Adrenal gland (tissue), 12 donors: Measurements from ENCODE around the gene CXCR5. TPM values are rescaled to one million over a fixed set of nuclear protein-coding genes. Genes with fewer than 3 reads are reported as not detected.

ENCODE experiments used
- DNase-seq, 7 donors: peaks; one replicate each; pipeline ENCODE4 v3.0.0-alpha.2; 2019 to 2020
- H3K27ac ChIP-seq, 5 donors: fragments of 200-600 bp; sonication (generic) in 4 of 5; 1 replicate in 3 of 5; 2 replicates in 2 of 5; pipeline versions ENCODE4 v1.5.1 to v1.8.0; 2016 to 2020; ENCODE audit warnings: mild to moderate bottlenecking in 1 of 5
- H3K27me3 ChIP-seq: fragments of 200-600 bp; 2 replicates; pipeline ENCODE4 v1.8.0; 2021
- H3K36me3 ChIP-seq, 2 donors: fragments of 200-600 bp; replicated peaks in 1 of 2; 1 replicate in 1 of 2; 2 replicates in 1 of 2; pipeline versions ENCODE4 v1.5.1 to v1.8.0; 2018 to 2022
- H3K4me1 ChIP-seq, 2 donors: fragments of 200-600 bp; replicated peaks in 1 of 2; 1 replicate in 1 of 2; 2 replicates in 1 of 2; pipeline versions ENCODE4 v1.5.1 to v1.8.0; 2018 to 2021
- H3K4me3 ChIP-seq, 4 donors: fragments of 200-600 bp; sonication (generic) in 3 of 4; one replicate each; pipeline ENCODE4 v1.5.1; 2016 to 2018
- H3K9me3 ChIP-seq, 3 donors: fragments of 200-600 bp; sonication (generic) in 1 of 3; replicated peaks in 1 of 3; 1 replicate in 2 of 3; 2 replicates in 1 of 3; pipeline versions ENCODE4 v1.5.1 to v1.8.0; 2016 to 2021
- CTCF ChIP-seq, 6 experiments: fragments of 450-650 bp in 4 of 6; fragments of 200-600 bp in 2 of 6; sonication (generic) in 1 of 6; IDR thresholded peaks; 1 replicate in 5 of 6; 2 replicates in 1 of 6; pipeline versions ENCODE4 v1.5.1 to v1.8.0; 2016 to 2021; ENCODE audit warnings: antibody characterized with exemption in 6 of 6, mild to moderate bottlenecking in 2 of 6, moderate library complexity in 1 of 6
- POLR2A ChIP-seq, 2 donors: fragments of 450-650 bp; IDR thresholded peaks; one replicate each; pipeline ENCODE4 v1.6.1; 2017; ENCODE audit warnings: antibody characterized with exemption in 2 of 2, mild to moderate bottlenecking in 2 of 2, moderate library complexity in 1 of 2
- WGBS, 4 donors: extraction: QIAGEN DNeasy Blood & Tissue Kit in 2 of 4; methylation state at CpG; one replicate each; pipeline versions ENCODE4 v1.1.5 to v1.1.7; 2013 to 2017; 5-methylcytosine and 5-hydroxymethylcytosine counted together
- intact Hi-C, 2 donors: fragments of 100-400 bp; cut with DNase I; formaldehyde crosslinking; loops; one replicate each; pipeline versions ENCODE4 v1.14.1 to v1.15.0; 2022 to 2023
- polyA plus RNA-seq, 3 donors: library from polyadenylated mRNA; stranded (reverse); fragments of 200-250 nt in 2 of 3; fragments of 350-450 nt in 1 of 3; fragmentation: Illumina TruSeq in 1 of 3; extraction: RNeasy Lipid Tissue Mini Kit (QIAGEN cat#74804) in 1 of 3; gene quantifications; one replicate each; pipeline ENCODE4 v1.2.3, GENCODE V29; 2013 to 2014
- total RNA-seq, 9 donors: library from RNA; depleted of rRNA in 4 of 9; stranded (reverse); fragments of >200 nt in 4 of 9; fragments of 120-200 nt in 1 of 9; fragmentation: NEBNext Ultra II Directional in 1 of 9; extraction: Animal tissue kit (Norgen Biotek cat#: 25700) in 1 of 9; gene quantifications; one replicate each; pipeline versions ENCODE4 v1.1.0 to v1.2.4, GENCODE V29; 2013 to 2023
- donor health status: healthy with polysubstance abuse.
- donor health status: Bipolar disorder and iron deficiency.
- donor health status: DM: yes; HTN: yes; CAD: no.
- donor health status: DM: no; HTN: no; CAD: no.
- donor health status: DM: no; HTN: no; CAD: no.
- donor health status: DM: yes; HTN: yes; CAD: no.

CXCR5 gene
- total and polyA plus RNA-seq, 12 donors, result 0.04 to 0.27 (median 0.14) TPM; not detected in 6

GRCh38 chr11:118856314-118856713 lies 27.4 kb upstream of the CXCR5 start:
- no peaks in the 10 kb centered on the region for H3K4me1 ChIP-seq
- no peaks in the 10 kb centered on the region for H3K36me3 ChIP-seq
- no peaks in the 10 kb centered on the region for H3K9me3 ChIP-seq
- intact Hi-C loops, result no loop called here
- no peaks in the 10 kb centered on the region for H3K27me3 ChIP-seq
- H3K27ac ChIP-seq, result no peak overlapping the region
- WGBS, 4 donors, result 63 to 86% (median 81%) methylated on average over 4 of the region's 4 CpGs
- H3K4me3 ChIP-seq, result no peak overlapping the region
- no peak for DNase-seq
- TF ChIP-seq POLR2A (IDR thresholded peaks at IDR 0.05) (no peak), CTCF (IDR thresholded peaks at IDR 0.05) (no peak)

- intact Hi-C loops, result no loop called here
- WGBS, 4 donors, result 67 to 97% (median 88%) methylated on average over 5 of the region's 5 CpGs
These were observed 26.3 kb upstream of the CXCR5 start for GRCh38 chr11:118857385-118857784.

GRCh38 chr11:118859973-118860372 lies 23.7 kb upstream of the CXCR5 start:
- no peak overlapping the region for H3K4me3 ChIP-seq
- no peak for DNase-seq
- no peaks in the 10 kb centered on the region for H3K4me1 ChIP-seq
- TF ChIP-seq POLR2A (IDR thresholded peaks at IDR 0.05) (no peak), CTCF (IDR thresholded peaks at IDR 0.05) (no peak)
- H3K27ac ChIP-seq, result no peak overlapping the region
- 81 to 88% (median 84%) methylated on average over 4 of the region's 4 CpGs for WGBS, 4 donors
- H3K9me3 ChIP-seq, result no peaks in the 10 kb centered on the region
- no peaks in the 10 kb centered on the region for H3K27me3 ChIP-seq
- H3K36me3 ChIP-seq, result no peaks in the 10 kb centered on the region
- intact Hi-C loops, result loop anchor here in 1 of 2 donors (10.0 kb wide), 1 partner anchor 155 kb away; no protein-coding TSS in a partner anchor

More at GRCh38 chr11:118857385-118857784, 26.3 kb upstream of the CXCR5 start:
- Histone ChIP-seq H3K27me3 (no peaks in the 10 kb centered on the region), H3K36me3 (no peaks in the 10 kb centered on the region), H3K9me3 (no peaks in the 10 kb centered on the region), H3K27ac (no peak overlapping the region), H3K4me3 (no peak overlapping the region), H3K4me1 (no peaks in the 10 kb centered on the region)
- no peak for DNase-seq
- no peak for TF ChIP-seq CTCF (IDR thresholded peaks at IDR 0.05)
- no peak for TF ChIP-seq POLR2A (IDR thresholded peaks at IDR 0.05)

GRCh38 chr11:118868659-118869058 lies 15.0 kb upstream of the CXCR5 start:
- Histone ChIP-seq H3K27ac (no peak overlapping the region), H3K36me3 (no peaks in the 10 kb centered on the region), H3K9me3 (no peaks in the 10 kb centered on the region), H3K27me3 (no peaks in the 10 kb centered on the region), H3K4me3 (no peak overlapping the region), H3K4me1 (peaks cover 8 to 18% of the 10 kb centered on the region in 2 donors)
- intact Hi-C loops, result loop anchor here in 1 of 2 donors (10.0 kb wide), 1 partner anchor 164 kb away; no protein-coding TSS in a partner anchor
- WGBS, 4 donors, result 92 to 97% (median 95%) methylated on average over 2 of the region's 2 CpGs
- no peak for TF ChIP-seq CTCF (IDR thresholded peaks at IDR 0.05)
- TF ChIP-seq POLR2A (IDR thresholded peaks at IDR 0.05), result no peak
- no peak for DNase-seq
